MCF 10A (cell line): ENCODE measurements around the gene RGS13. TPM values are rescaled to one million over a fixed set of nuclear protein-coding genes. Genes with fewer than 3 reads are reported as not detected.

ENCODE experiments used
- BruUV-seq: library from RNA; stranded (reverse); fragments of 400-500 nt; replicated peaks from 2 replicates; lab custom pipeline; 2021; lab: Mats Ljungman, UMichigan
- CTCF ChIA-PET: fragments of 300-600 bp; sonication (Branson Sonifier 250); formaldehyde crosslinking; extraction: SDS; loops from one replicate; lab custom pipeline; 2021; ENCODE audit warnings: antibody characterized with exemption, inconsistent platforms; lab: Yijun Ruan, JAX
- POLR2A ChIA-PET: fragments of 300-600, 350-650 bp; sonication (Branson Sonifier 250); formaldehyde crosslinking; extraction: SDS; loops from one replicate; lab custom pipeline; 2020; ENCODE audit warnings: antibody characterized with exemption, inconsistent platforms; lab: Yijun Ruan, JAX
- DNase-seq: peaks from one replicate; pipeline ENCODE4 v3.0.0-alpha.2; 2018; ENCODE audit not compliant: unreplicated experiment
- H3K27ac Mint-ChIP-seq: one replicate; pipeline ENCODE4 v1.8.0; 2022; ENCODE audit warnings: mild to moderate bottlenecking, low read depth, mixed read lengths; ENCODE audit not compliant: unreplicated experiment
- H3K27me3 Mint-ChIP-seq: one replicate; pipeline ENCODE4 v1.8.0; 2022; ENCODE audit warnings: mixed read lengths; ENCODE audit not compliant: insufficient read depth, unreplicated experiment
- H3K36me3 Mint-ChIP-seq: one replicate; pipeline ENCODE4 v1.8.0; 2022; ENCODE audit warnings: mild to moderate bottlenecking, moderate library complexity, mixed read lengths; ENCODE audit not compliant: insufficient read depth, unreplicated experiment
- H3K4me1 Mint-ChIP-seq: one replicate; pipeline ENCODE4 v1.8.0; 2022; ENCODE audit warnings: mixed read lengths; ENCODE audit not compliant: insufficient read depth, unreplicated experiment
- H3K4me3 Mint-ChIP-seq: one replicate; pipeline ENCODE4 v1.8.0; 2022; ENCODE audit warnings: mild to moderate bottlenecking, moderate library complexity, mixed read lengths; ENCODE audit not compliant: unreplicated experiment
- H3K9me3 Mint-ChIP-seq: one replicate; pipeline ENCODE4 v1.8.0; 2022; ENCODE audit warnings: mixed read lengths; ENCODE audit not compliant: unreplicated experiment
- CTCF ChIP-seq: fragments of 200-600 bp; IDR thresholded peaks from one replicate; pipeline ENCODE4 v1.8.0; 2022; ENCODE audit warnings: antibody characterized with exemption, mild to moderate bottlenecking; ENCODE audit not compliant: unreplicated experiment
- intact Hi-C: fragments of 100-400 bp; cut with micrococcal nuclease; formaldehyde crosslinking; loops from 2 replicates; pipeline ENCODE4 v1.14.1; 2022
- total RNA-seq: library from RNA; stranded (reverse); gene quantifications from 2 replicates; pipeline ENCODE4 v1.2.3, GENCODE V29; 2022

RGS13 gene
- total RNA-seq, 1 experiment from 2014 or later = not detected

- Mint-ChIP-seq H3K27me3 (no peaks in the 10 kb centered on the region), H3K36me3 (no peaks in the 10 kb centered on the region), H3K9me3 (no peaks in the 10 kb centered on the region), H3K4me1 (no peaks in the 10 kb centered on the region), H3K27ac (no peak overlapping the region), H3K4me3 (no peak overlapping the region)
- CTCF ChIA-PET = interaction anchor here (0.6 to 3.7 kb wide), 15 partner anchors 10 to 1579 kb away, joined by 3 to 98 read pairs (median 4); no protein-coding TSS in a partner anchor
- POLR2A ChIA-PET = interaction anchor here (0.9 to 1.5 kb wide), 2 partner anchors 132 to 135 kb away, joined by 3 read pairs; no protein-coding TSS in a partner anchor
- DNase-seq = no peak
- TF ChIP-seq CTCF = no peak
- intact Hi-C loops = loop anchor here (1.0 to 5.0 kb wide), 3 partner anchors 29 to 408 kb away; no protein-coding TSS in a partner anchor
- no TSS peak for BruUV-seq
These were observed 26.6 kb upstream of the RGS13 start for GRCh38 chr1:192609110-192610079.

GRCh38 chr1:192610112-192610889 lies 25.6 kb upstream of the RGS13 start:
- H3K27me3 Mint-ChIP-seq = no peaks in the 10 kb centered on the region
- intact Hi-C loops = loop anchor here (1.0 to 5.0 kb wide), 3 partner anchors 30 to 407 kb away; no protein-coding TSS in a partner anchor
- no TSS peak for BruUV-seq
- H3K4me1 Mint-ChIP-seq = no peaks in the 10 kb centered on the region
- POLR2A ChIA-PET = interaction anchor here (0.6 to 1.1 kb wide), 3 partner anchors 26 to 137 kb away, joined by 3 to 5 read pairs (median 3); no protein-coding TSS in a partner anchor
- peak; percentile 66 for TF ChIP-seq CTCF
- CTCF ChIA-PET = interaction anchor here (0.7 to 3.1 kb wide), 23 partner anchors 9 to 1338 kb away, joined by 3 to 98 read pairs (median 4); no protein-coding TSS in a partner anchor
- DNase-seq = peak; percentile 49
- H3K27ac Mint-ChIP-seq = no peak overlapping the region
- H3K36me3 Mint-ChIP-seq = no peaks in the 10 kb centered on the region
- no peak overlapping the region for H3K4me3 Mint-ChIP-seq
- H3K9me3 Mint-ChIP-seq = no peaks in the 10 kb centered on the region

- CTCF ChIA-PET = interaction anchor here (0.7 to 2.6 kb wide), 4 partner anchors 138 to 1304 kb away, joined by 3 to 14 read pairs (median 8); no protein-coding TSS in a partner anchor
- Mint-ChIP-seq H3K9me3 (no peaks in the 10 kb centered on the region), H3K4me1 (no peaks in the 10 kb centered on the region), H3K36me3 (no peaks in the 10 kb centered on the region), H3K4me3 (no peak overlapping the region), H3K27ac (no peak overlapping the region), H3K27me3 (no peaks in the 10 kb centered on the region)
- BruUV-seq = no TSS peak
- DNase-seq = no peak
- POLR2A ChIA-PET = no interaction called here
- intact Hi-C loops = no loop called here
- TF ChIP-seq CTCF = no peak
These were observed 20.9 kb upstream of the RGS13 start for GRCh38 chr1:192615055-192615454.
